GM19099 (cell line): ENCODE results near the gene MAP4K2.
A peak's percentile ranks its signal among the peaks of the same experiment; 100 is the strongest.

Experiments
- POLR2A ChIP-seq: IDR thresholded peaks from 3 replicates; pipeline ENCODE4 v1.6.1; 2011; ENCODE audit warnings: low read depth; ENCODE audit not compliant: insufficient read length; ENCODE audit errors: extremely low read depth

MAP4K2 gene

GRCh38 chr11:64790205-64791095 is 12.6 kb downstream of the MAP4K2 start:
- TF ChIP-seq POLR2A: no peak

DNA sequence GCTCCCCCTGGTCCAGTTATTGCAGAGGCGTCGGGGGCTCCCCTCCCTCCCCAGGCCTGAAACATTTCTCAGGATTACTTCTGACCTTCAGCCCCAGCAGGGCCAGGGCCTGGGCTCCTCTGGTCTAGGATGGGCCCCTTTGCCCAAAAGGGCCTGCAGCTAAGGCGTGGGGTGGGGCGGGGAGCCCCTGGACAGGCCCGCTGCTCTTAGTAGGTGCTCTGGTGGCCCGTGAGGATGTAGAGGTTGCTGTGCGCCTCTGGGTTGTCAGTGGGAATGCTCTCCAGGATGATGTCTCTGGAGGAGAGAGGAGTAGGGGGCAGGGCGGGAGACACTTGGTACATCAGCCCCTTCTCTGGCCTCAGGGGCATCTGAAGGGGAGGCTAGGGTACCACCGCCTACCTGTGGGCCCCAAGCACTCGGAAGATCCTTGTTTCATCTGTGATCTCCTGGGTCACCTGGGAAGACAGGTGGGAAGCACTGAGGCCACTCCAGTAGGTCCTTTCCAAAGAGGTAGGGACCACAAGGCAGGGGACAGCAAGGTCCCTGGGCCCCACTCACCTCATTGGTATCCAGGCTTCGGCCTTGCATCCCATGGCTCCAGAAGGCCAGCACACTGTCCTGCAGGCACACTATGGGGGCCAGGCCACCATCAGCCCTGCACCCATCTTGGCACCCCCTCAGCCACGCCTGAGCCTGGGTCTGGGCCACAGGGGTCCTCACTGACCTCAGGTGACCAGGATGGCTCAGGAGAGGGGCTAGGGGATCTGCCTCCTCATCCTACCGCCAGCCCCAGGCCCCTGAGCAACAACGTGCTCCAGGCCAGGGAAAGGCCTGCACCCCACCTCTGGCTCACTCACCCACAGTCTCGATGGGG is 13.4 kb downstream of the MAP4K2 start:
- no peak for TF ChIP-seq POLR2A

DNA sequence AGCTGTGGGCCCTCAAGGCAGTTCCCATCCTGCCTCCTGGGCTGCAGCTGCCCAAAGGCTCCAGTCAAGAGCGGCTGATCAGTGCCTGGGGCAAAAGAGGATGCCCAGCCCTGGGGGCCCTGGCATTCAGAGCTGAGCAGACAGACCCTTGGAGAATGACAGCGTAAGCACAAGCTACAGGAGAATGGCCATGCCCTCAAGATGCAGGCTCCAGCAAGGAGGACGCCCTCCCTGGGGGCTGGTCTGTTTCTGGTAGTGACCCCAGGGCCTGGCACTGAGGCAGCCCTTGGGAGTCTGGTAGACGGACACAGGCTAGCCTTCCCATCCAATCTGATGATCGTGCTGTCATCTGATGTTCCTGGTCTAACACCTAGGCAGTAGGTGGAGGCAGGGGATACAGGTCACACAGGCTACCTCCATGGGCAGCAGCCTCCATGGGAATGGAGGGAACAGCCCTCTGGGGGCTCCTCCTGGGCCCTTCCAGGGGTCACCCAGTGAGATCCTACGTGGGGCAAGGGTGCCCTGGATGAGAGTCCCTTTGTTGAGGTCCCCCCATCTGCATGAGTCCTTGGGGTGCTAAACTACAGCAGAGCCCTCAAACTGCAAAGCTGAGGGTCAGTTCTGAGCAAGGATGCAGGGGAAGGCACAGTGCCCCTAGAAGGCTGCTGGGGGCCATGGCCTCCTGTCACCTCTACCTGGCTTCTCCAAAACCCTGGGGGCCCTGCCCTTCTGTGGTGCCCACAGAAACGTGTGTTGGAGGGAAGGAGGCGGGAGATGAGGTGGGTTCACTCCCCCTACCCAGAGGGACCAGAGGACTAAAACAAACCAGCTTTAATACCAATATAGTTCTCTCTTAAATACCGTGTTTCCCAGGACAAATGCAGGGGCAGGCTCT is 14.4 kb downstream of the MAP4K2 start:
- no peak for TF ChIP-seq POLR2A

GRCh38 chr11:64787526-64788320 is 15.3 kb downstream of the MAP4K2 start:
- no peak for TF ChIP-seq POLR2A

GRCh38 chr11:64786308-64786707 is 16.7 kb downstream of the MAP4K2 start:
- TF ChIP-seq POLR2A: no peak

- no peak for TF ChIP-seq POLR2A
These were observed 18.0 kb downstream of the MAP4K2 start for GRCh38 chr11:64784813-64785581.

GRCh38 chr11:64778473-64779298 is 24.3 kb downstream of the MAP4K2 start, which contains the start of gene SF1:
SF1 (minus strand) TSS chr11:64778542; CDS start chr11:64778392, 150 bp downstream.
- TF ChIP-seq POLR2A: peak; percentile 85

GRCh38 chr11:64778223-64778472 is 24.9 kb downstream of the MAP4K2 start:
- TF ChIP-seq POLR2A: no peak

DNA sequence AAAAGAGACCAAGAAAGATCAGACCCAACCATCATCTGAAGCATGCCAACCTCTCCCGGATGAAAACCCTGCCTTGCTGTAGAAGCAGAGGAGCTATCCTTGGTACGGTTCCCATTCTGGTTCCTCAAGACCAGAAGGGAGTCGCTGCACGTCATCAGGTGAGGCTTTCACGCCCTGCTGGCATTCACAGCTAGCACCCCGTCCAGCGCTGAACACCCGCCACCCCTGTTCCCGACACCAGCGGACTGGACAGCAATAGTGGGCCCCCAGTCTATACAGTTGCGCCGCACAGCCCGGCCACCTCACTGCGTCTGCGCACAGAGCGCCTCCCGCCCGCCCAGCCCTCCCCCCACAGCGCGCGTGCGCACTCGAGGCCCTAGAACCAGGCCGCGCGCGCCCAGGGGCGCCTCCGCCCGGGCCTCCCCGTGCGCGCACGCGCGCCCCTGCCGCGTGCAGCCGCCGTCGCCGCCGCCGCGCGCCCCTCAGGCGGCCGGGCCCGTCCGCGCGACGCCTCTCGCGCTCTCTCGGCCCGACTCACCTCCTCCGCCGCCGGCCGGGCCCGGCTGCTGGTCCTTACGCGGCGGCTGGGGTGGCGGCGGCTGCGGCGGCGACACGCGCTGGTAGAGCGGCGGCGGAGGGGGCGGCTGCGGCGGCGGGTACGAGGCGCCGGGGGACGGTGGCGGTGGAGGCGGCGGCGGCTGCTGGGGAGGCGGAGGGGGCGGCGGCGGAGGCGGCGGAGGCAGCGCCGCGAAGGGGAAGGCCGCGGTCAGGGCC is 25.4 kb downstream of the MAP4K2 start:
- TF ChIP-seq POLR2A: peak; percentile 8

DNA sequence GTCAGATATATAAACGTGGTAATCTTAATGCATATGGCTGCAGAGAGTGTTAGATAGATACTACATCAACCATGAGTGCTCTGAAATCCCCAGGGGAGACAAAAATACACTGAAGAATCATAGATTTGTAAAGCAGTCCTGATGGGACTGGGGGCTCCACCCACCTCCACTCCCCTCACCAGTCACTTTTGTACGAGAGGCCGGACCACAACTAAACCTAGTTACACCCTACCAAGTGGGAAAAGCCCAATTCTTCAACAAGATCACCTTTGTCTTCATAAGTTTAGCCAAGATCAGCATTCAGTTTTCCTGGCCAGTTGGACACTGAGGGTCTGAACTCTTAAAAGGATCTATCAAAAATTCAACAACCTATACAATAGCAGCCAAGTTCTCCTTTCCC is 26.1 kb downstream of the MAP4K2 start:
- no peak for TF ChIP-seq POLR2A

- no peak for TF ChIP-seq POLR2A
These were observed 26.6 kb downstream of the MAP4K2 start for GRCh38 chr11:64776425-64776824.

DNA sequence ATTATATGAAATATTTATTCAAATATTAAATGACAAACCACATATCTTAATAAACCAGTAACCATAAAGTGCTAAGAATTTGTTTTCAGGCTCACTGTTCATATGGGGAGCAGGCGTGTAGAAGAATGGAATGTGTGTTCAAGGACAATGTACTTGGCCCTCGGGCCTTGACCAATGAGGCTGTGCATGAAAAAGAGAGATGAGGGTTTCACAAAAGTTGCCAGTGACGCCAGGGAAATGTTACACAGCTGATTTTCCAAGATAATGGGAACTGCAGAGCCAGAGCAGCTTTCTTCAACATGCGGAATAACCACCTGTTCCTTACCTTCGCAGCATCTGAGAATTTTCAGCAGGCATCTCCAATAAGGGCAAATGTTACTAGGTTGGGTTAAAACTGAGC is 28.9 kb downstream of the MAP4K2 start:
- TF ChIP-seq POLR2A: no peak
